IPS DF 6.9 (cell line): ENCODE measurements around the gene TAS2R38.

ENCODE experiments used
- DNase-seq: peaks from one replicate; pipeline ENCODE4 v3.0.0-alpha.2; 2013; ENCODE audit warnings: low read depth, low spot score
- H3K27ac ChIP-seq: one replicate; pipeline ENCODE4 v1.5.1; 2013; ENCODE audit warnings: low read length, control low read depth
- H3K27me3 ChIP-seq: 2 replicates; pipeline ENCODE4 v1.6.1; 2013; ENCODE audit warnings: mild to moderate bottlenecking, low read length; ENCODE audit not compliant: control insufficient read depth, insufficient read depth
- H3K36me3 ChIP-seq: 2 replicates; pipeline ENCODE4 v1.6.1; 2013; ENCODE audit warnings: low read length; ENCODE audit not compliant: control insufficient read depth, insufficient read depth
- H3K4me1 ChIP-seq: 2 replicates; pipeline ENCODE4 v1.6.1; 2013; ENCODE audit warnings: low read length; ENCODE audit not compliant: control insufficient read depth, insufficient read depth
- H3K4me3 ChIP-seq: 2 replicates; pipeline ENCODE4 v1.5.1; 2013; ENCODE audit warnings: mild to moderate bottlenecking, low read length
- H3K9me3 ChIP-seq: 2 replicates; pipeline ENCODE4 v1.6.1; 2013; ENCODE audit warnings: low read length, inconsistent platforms; ENCODE audit not compliant: control insufficient read depth, insufficient read depth
- WGBS: extraction: QIAGEN DNeasy Blood & Tissue Kit; methylation state at CpG from one replicate; pipeline ENCODE4 v1.1.7; 2013; ENCODE audit warnings: mixed read lengths, missing lambda C conversion rate; ENCODE audit not compliant: insufficient read length, insufficient coverage; 5-methylcytosine and 5-hydroxymethylcytosine counted together

Gene TAS2R38

GRCh38 chr7:141973673-141974072 lies at the start of gene TAS2R38:
Gene TAS2R38, minus strand, starts transcription at chr7:141973773. Its CDS starts 84 bp downstream, at chr7:141973689.
- H3K27ac ChIP-seq = no peak within 1 kb of the TSS
- H3K4me3 ChIP-seq = no peak within 1 kb of the TSS
- no peak for DNase-seq
- no peaks in the 10 kb centered on the region for H3K36me3 ChIP-seq
- H3K27me3 ChIP-seq = no peaks in the 10 kb centered on the region
- H3K9me3 ChIP-seq = no peaks in the 10 kb centered on the region
- no peaks in the 10 kb centered on the region for H3K4me1 ChIP-seq
- no CpG with 5 or more reads among the region's 7 CpGs for WGBS

- Histone ChIP-seq H3K36me3 (no peaks in the 10 kb centered on the region), H3K27me3 (no peaks in the 10 kb centered on the region), H3K9me3 (no peaks in the 10 kb centered on the region), H3K4me3 (no peak overlapping the region), H3K4me1 (no peaks in the 10 kb centered on the region), H3K27ac (no peak overlapping the region)
- no CpG with 5 or more reads among the region's 2 CpGs for WGBS
- DNase-seq = no peak
These were observed 44.6 kb upstream of the TAS2R38 start for GRCh38 chr7:142018154-142018553.

GRCh38 chr7:142017451-142017850 lies 43.9 kb upstream of the TAS2R38 start:
- Histone ChIP-seq H3K36me3 (no peaks in the 10 kb centered on the region), H3K9me3 (no peaks in the 10 kb centered on the region), H3K4me3 (no peak overlapping the region), H3K27me3 (no peaks in the 10 kb centered on the region), H3K27ac (no peak overlapping the region), H3K4me1 (no peaks in the 10 kb centered on the region)
- DNase-seq = no peak
- no CpG with 5 or more reads among the region's 3 CpGs for WGBS

DNA sequence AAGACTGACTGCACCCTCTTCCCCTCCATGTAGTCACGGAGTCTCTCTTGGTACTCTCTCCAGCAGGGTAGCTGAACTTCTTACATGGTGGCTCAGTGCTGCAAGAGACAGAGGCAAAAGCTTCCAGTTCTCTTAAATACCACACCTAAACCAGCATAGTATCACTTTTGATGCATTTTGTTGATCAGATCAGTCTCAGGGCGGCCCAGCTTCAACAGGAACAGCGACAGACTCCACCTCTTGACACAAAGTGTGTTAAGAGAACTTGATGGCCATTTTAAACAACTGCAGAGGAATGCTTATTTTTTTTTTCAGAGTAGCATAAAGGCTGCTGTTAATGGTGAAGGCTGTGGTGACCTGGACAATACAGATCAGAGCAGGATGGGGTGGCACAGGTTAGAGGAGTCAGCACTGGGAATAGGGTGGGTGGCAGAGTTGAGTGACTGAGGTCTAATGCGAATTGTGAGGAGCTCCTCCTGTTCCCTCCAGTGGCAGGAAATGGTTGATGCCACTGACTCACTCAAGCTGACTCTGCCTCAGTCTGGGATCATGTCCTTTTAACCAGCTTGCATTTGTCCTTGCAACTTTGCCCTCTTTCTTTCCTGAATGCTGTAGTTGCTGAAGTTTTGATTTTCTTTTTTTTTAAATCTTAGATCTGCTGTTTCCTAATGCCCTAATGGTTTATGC lies 39.4 kb upstream of the TAS2R38 start:
- Histone ChIP-seq H3K9me3 (no peaks in the 10 kb centered on the region), H3K4me3 (no peak overlapping the region), H3K4me1 (no peaks in the 10 kb centered on the region), H3K27me3 (no peaks in the 10 kb centered on the region), H3K27ac (no peak overlapping the region), H3K36me3 (no peaks in the 10 kb centered on the region)
- no CpG with 5 or more reads among the region's 4 CpGs for WGBS
- peak; percentile 25 for DNase-seq

DNA sequence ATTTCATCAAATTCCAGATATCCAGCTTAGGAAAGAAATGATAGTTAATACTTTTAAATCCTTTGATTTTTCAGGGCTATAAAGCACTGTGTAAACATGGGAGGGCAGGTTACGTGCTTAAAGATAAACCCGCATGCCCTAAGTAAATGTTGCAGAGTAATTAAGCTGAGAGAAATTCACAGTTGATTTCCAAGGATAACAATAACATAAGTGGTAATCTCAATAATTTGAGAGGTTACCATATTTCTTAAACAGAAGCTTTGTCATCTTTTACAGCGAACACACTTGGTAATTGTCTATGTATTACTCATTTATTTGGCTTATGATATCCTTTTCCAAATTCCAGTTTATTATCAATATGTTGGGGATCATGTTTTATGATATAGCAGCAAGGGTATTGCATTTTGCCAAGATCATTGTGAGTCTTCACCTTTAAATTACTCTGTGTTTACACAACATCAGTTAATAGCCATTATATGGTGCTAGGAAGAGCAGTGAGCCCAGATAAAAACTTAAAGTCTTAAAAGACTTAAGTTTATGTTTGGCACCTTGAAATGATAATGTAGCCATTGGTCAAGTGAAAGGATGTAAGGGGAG lies 37.5 kb upstream of the TAS2R38 start:
- H3K9me3 ChIP-seq = no peaks in the 10 kb centered on the region
- no peak for DNase-seq
- H3K27ac ChIP-seq = no peak overlapping the region
- no peaks in the 10 kb centered on the region for H3K4me1 ChIP-seq
- no peaks in the 10 kb centered on the region for H3K27me3 ChIP-seq
- H3K4me3 ChIP-seq = no peak overlapping the region
- WGBS = no CpG with 5 or more reads among the region's 3 CpGs
- H3K36me3 ChIP-seq = no peaks in the 10 kb centered on the region

GRCh38 chr7:142009187-142009586 lies 35.6 kb upstream of the TAS2R38 start:
- no CpG with 5 or more reads among the region's 1 CpG for WGBS
- Histone ChIP-seq H3K27ac (no peak overlapping the region), H3K4me3 (no peak overlapping the region), H3K36me3 (no peaks in the 10 kb centered on the region), H3K27me3 (no peaks in the 10 kb centered on the region), H3K4me1 (no peaks in the 10 kb centered on the region), H3K9me3 (no peaks in the 10 kb centered on the region)
- DNase-seq = no peak

GRCh38 chr7:142006577-142006976 lies 33.0 kb upstream of the TAS2R38 start:
- Histone ChIP-seq H3K9me3 (no peaks in the 10 kb centered on the region), H3K4me3 (no peak overlapping the region), H3K27me3 (no peaks in the 10 kb centered on the region), H3K36me3 (no peaks in the 10 kb centered on the region), H3K4me1 (no peaks in the 10 kb centered on the region), H3K27ac (no peak overlapping the region)
- DNase-seq = no peak
- no CpG with 5 or more reads among the region's 2 CpGs for WGBS

GRCh38 chr7:142002179-142002578 lies 28.6 kb upstream of the TAS2R38 start:
- Histone ChIP-seq H3K27ac (no peak overlapping the region), H3K36me3 (no peaks in the 10 kb centered on the region), H3K4me3 (no peak overlapping the region), H3K4me1 (no peaks in the 10 kb centered on the region), H3K9me3 (no peaks in the 10 kb centered on the region), H3K27me3 (no peaks in the 10 kb centered on the region)
- DNase-seq = no peak
- no CpG with 5 or more reads among the region's 1 CpG for WGBS

DNA sequence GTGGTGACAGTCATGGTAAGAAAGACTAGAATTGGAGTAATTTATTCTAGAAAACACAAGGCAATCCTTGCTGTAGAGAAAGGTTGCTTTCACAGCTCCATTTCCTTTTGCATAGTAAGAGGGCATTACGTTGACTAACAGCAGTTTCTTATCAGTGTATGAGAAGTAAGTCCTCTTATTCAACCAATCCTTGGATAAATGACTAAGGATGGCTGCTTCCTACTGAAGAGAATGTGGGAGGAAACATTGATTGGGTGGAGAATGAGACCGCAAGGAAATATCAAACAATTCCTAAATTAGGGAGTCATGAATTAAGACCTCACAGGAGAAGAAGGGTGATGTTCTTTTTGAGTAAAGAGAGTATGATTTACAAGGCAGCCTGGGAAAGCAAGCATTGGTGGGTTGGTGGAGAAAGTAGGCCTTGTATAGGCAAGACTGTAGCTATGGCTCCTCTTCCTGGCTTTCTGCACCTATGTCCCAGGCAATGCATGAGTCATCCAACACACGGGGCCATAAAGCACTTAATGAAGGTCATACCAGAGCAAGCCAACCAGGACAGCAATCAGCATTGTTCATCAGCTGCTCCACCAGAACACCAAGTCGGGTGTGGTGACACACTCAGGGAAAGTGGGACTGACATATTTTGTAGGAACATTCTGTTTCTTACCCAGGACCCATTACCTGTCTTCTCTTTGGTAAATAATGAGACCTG lies 27.7 kb upstream of the TAS2R38 start:
- no peak overlapping the region for H3K27ac ChIP-seq
- no peaks in the 10 kb centered on the region for H3K9me3 ChIP-seq
- WGBS = no CpG with 5 or more reads among the region's 4 CpGs

GRCh38 chr7:142000244-142000643 lies 26.7 kb upstream of the TAS2R38 start:
- no peaks in the 10 kb centered on the region for H3K4me1 ChIP-seq
- no peak for DNase-seq
- H3K27me3 ChIP-seq = no peaks in the 10 kb centered on the region
- H3K9me3 ChIP-seq = no peaks in the 10 kb centered on the region
- no peaks in the 10 kb centered on the region for H3K36me3 ChIP-seq
- WGBS = no CpG with 5 or more reads among the region's 3 CpGs
- no peak overlapping the region for H3K4me3 ChIP-seq
- H3K27ac ChIP-seq = no peak overlapping the region

More for the DNA sequence above, 27.7 kb upstream of the TAS2R38 start:
- Histone ChIP-seq H3K4me1 (no peaks in the 10 kb centered on the region), H3K36me3 (no peaks in the 10 kb centered on the region), H3K4me3 (no peak overlapping the region), H3K27me3 (no peaks in the 10 kb centered on the region)
- no peak for DNase-seq
